ENCODE results near the gene P2RY1.

The P2RY1 gene, protein sequence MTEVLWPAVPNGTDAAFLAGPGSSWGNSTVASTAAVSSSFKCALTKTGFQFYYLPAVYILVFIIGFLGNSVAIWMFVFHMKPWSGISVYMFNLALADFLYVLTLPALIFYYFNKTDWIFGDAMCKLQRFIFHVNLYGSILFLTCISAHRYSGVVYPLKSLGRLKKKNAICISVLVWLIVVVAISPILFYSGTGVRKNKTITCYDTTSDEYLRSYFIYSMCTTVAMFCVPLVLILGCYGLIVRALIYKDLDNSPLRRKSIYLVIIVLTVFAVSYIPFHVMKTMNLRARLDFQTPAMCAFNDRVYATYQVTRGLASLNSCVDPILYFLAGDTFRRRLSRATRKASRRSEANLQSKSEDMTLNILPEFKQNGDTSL

DNA sequence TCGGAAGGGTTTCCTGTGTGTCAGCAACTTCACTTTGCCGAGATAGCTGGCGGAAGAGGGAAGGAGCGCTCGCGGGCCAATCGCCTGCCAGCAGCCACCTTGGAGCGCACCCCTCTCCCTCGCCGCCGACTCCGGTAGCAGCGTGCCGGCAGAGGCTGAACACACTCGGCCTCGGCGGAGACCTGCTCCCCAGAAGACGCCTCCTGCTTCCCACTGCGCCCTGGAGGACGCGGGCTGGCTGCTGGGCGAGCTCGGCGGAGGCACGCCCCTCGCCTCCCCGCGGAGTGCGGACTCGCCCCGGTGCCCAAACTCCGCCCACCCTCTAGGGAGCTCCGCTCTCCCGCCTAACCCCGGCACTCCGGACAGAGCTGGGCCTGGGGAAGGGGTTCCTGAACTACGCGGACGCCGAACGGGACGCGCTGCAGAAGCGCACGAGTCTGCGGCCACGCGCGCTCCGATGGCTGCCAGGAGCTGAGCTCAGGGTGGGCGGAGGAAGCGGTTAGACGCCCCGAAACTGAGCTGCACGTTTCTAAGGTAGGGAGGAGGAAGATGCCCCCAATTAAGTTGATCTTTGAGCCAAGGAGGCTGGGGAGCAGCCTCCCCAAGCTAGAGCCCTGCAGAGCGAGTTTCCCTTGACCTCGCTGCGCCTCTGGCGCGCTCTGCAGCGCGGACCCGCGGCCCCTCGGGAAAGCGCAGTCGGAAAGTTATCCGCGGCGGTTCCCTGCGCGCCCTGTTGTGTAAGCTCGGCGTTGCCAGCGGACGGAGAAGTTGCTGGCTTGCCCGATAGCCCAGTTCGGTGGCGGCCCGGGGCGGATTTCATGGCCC is at the start of gene P2RY1:
TSS of gene P2RY1 (plus strand) at position 356 of the 825 bp plus-strand sequence. CDS start 652 bp downstream, outside the sequence.
- peak; percentile 34 for DNase-seq (ENCODE audit: low read depth)
- TF ChIP-seq, protein P1, sequence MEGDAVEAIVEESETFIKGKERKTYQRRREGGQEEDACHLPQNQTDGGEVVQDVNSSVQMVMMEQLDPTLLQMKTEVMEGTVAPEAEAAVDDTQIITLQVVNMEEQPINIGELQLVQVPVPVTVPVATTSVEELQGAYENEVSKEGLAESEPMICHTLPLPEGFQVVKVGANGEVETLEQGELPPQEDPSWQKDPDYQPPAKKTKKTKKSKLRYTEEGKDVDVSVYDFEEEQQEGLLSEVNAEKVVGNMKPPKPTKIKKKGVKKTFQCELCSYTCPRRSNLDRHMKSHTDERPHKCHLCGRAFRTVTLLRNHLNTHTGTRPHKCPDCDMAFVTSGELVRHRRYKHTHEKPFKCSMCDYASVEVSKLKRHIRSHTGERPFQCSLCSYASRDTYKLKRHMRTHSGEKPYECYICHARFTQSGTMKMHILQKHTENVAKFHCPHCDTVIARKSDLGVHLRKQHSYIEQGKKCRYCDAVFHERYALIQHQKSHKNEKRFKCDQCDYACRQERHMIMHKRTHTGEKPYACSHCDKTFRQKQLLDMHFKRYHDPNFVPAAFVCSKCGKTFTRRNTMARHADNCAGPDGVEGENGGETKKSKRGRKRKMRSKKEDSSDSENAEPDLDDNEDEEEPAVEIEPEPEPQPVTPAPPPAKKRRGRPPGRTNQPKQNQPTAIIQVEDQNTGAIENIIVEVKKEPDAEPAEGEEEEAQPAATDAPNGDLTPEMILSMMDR (conservative IDR thresholded peaks at IDR 0.05; ENCODE audit: low read length), result peak; percentile 23
- peak within 1 kb of the TSS; percentile 61 for H3K4me3 ChIP-seq (ENCODE audit: low read length)

DNA sequence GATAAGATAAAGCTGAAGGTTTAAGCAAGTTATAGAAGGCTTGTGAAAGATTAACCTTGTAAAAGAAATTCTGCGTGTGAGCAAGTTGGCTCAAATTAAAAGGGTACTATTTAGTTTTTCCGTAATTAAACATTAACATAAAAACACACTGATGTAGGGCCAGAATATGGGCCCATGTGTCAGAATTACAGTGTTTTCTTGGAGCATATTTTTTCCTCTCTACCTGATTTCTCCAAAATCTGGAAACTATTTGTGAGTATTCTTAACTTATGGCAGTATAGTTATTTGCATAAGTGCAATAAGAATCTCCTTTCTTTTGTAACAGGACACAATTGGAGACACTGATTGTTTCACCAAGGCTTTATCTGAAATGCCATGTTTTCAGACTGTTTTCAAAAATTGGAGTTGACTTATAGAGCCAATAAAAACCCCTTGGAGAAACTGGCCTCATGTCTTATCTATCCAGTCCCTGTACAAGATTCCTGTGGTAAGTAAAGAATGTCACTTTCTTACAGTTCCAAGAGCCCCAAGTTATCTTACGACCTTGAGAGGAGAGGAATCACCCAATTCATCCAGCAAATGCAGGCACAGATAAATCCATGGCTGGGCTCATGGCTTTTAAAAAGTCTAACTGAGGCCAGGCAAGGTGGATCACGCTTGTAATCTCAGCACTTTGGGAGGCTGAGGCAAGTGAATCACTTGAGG is 47.8 kb upstream of the P2RY1 start:
- TF ChIP-seq, protein P1 (conservative IDR thresholded peaks at IDR 0.05; ENCODE audit: low read length), result no peak
- no peak overlapping the region for H3K4me3 ChIP-seq (ENCODE audit: low read length)
- no peak for DNase-seq (ENCODE audit: low read depth)

DNA sequence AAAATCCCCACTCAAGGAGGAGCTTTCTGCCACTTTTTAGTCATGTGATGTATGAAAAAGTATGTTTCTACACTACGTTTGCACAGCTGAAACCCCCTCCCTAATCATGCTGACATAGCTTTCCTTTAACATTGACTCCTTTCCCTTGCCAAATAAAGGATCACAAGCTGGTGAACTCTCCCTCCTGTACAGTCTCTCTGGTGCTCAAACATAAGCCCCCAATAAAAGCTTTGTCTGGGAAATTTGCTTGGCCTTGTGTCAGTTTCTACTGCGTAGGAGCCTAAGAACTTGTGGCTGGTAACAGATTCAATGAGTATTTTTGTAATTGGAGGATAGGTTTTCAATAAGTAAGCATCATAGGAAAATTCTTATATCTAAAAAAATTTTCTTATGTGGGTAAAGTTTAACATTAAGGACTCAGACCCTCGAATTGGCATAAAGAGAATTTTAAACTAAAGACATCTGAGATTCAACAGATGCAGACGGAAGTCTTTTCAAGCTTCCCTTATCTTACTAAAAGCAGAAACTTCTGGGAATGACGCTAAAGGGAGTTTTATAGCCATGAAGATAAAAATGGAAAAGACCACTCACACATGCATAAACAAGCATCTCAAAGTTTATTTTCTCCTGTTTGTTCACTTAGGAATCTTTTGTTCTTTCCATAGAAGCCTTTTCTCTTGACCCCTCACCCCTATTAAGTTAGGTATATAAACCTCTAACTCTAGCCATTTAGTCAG is 44.1 kb upstream of the P2RY1 start:
- TF ChIP-seq, protein P1 (conservative IDR thresholded peaks at IDR 0.05; ENCODE audit: low read length), result no peak
- DNase-seq (ENCODE audit: low read depth), result no peak
- no peak overlapping the region for H3K4me3 ChIP-seq (ENCODE audit: low read length)

DNA sequence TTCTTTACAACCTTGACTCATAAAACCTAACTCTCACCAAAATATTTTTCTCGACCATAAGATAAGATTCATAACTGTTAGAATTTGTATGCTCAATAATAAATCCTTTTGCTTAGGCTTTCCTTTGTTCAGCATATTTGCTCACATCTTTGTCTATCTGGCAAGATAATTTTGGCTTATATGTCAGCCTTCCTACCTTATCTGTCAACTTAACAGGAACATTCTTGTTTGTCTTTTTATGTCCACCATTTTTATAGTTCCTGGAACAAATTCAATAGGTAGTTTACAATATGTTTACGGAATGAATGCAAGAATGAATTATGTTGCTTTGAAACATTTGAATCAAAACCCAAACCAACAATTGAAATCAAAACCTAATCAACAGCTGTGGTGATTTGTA is 41.0 kb upstream of the P2RY1 start:
- no peak overlapping the region for H3K4me3 ChIP-seq (ENCODE audit: low read length)
- TF ChIP-seq, protein P1 (conservative IDR thresholded peaks at IDR 0.05; ENCODE audit: low read length), result no peak
- no peak for DNase-seq (ENCODE audit: low read depth)

DNA sequence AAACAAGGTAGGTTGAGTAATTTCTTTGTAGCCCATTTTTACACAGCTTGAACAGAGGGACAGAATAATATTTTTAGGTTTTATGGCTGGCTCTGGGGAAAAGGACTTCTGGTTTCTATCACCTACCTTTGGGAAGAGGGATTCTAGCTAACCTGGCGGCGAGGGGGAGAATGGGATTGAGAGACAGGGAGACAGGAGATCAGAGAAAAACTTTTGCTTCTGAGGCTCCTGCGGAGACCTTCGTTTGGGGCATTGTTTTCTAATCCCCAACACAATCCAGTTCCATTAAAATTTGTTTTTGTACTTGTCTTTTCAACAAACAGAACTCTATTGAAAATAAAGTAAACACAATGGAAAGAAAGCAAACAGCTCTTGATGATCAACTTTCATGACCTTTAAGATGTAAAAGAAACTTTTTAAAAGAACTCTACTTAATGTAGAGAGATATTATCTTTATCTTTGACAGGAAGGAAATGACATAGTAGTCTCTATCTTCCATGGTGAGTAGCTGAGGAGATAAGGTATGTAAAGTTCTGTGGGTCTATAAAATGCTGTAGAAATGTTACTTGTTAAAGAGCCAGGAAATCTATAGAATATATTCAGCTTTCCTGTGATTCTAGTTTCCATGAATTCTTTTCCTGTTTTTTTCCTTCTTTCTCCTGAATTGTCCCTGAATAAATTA is 37.0 kb upstream of the P2RY1 start:
- no peak overlapping the region for H3K4me3 ChIP-seq (ENCODE audit: low read length)
- TF ChIP-seq, protein P1 (conservative IDR thresholded peaks at IDR 0.05; ENCODE audit: low read length), result no peak
- no peak for DNase-seq (ENCODE audit: low read depth)

Measured in AG10803 (cell line).